Mesendoderm (in vitro differentiated cells): ENCODE measurements around the gene BAG2.
A peak's percentile ranks its signal among the peaks of the same experiment; 100 is the strongest.

Experiments
- DNase-seq: peaks from one replicate; pipeline ENCODE4 v3.0.0; 2013
- H2AK5ac ChIP-seq: 2 replicates; pipeline ENCODE4 v1.6.1; 2013; ENCODE audit warnings: low read length, inconsistent platforms
- H2BK120ac ChIP-seq: 2 replicates; pipeline ENCODE4 v1.6.1; 2013; ENCODE audit warnings: low read depth, mild to moderate bottlenecking, low read length, moderate library complexity, mixed read lengths
- H2BK15ac ChIP-seq: replicated peaks from 2 replicates; pipeline ENCODE4 v1.6.1; 2013; ENCODE audit warnings: low read depth, mild to moderate bottlenecking, moderate library complexity
- H2BK5ac ChIP-seq: 2 replicates; pipeline ENCODE4 v1.6.1; 2013; ENCODE audit warnings: low read length, inconsistent platforms
- H3K18ac ChIP-seq: 2 replicates; pipeline ENCODE4 v1.6.1; 2013; ENCODE audit warnings: mild to moderate bottlenecking, low read length, mixed read lengths
- H3K23ac ChIP-seq: one replicate; pipeline ENCODE4 v1.6.1; 2013; ENCODE audit warnings: low read length
- H3K27ac ChIP-seq: 2 replicates; pipeline ENCODE4 v1.5.1; 2013; ENCODE audit warnings: low read depth, mild to moderate bottlenecking, inconsistent platforms, low read length, moderate library complexity
- H3K27me3 ChIP-seq: 2 replicates; pipeline ENCODE4 v1.6.1; 2013; ENCODE audit warnings: low read length, control low read depth, mild to moderate bottlenecking, inconsistent platforms; ENCODE audit not compliant: insufficient read depth, poor library complexity
- H3K36me3 ChIP-seq: 2 replicates; pipeline ENCODE4 v1.6.1; 2013; ENCODE audit warnings: low read length, inconsistent platforms; ENCODE audit not compliant: control insufficient read depth, insufficient read depth
- H3K4ac ChIP-seq: one replicate; pipeline ENCODE4 v1.6.1; 2013; ENCODE audit warnings: low read depth, mild to moderate bottlenecking, low read length, moderate library complexity
- H3K4me1 ChIP-seq: 2 replicates; pipeline ENCODE4 v1.6.1; 2013; ENCODE audit warnings: low read depth, low read length, inconsistent platforms; ENCODE audit not compliant: control insufficient read depth
- H3K4me2 ChIP-seq: 2 replicates; pipeline ENCODE4 v1.6.1; 2013; ENCODE audit warnings: low read length
- H3K4me3 ChIP-seq: 2 replicates; pipeline ENCODE4 v1.5.1; 2013; ENCODE audit warnings: mild to moderate bottlenecking, low read length
- H3K56ac ChIP-seq: one replicate; pipeline ENCODE4 v1.6.1; 2013; ENCODE audit warnings: low read length
- H3K79me1 ChIP-seq: 2 replicates; pipeline ENCODE4 v1.6.1; 2013; ENCODE audit warnings: low read length, inconsistent platforms
- H3K79me2 ChIP-seq: 2 replicates; pipeline ENCODE4 v1.6.1; 2013; ENCODE audit warnings: mild to moderate bottlenecking, low read length; ENCODE audit not compliant: control insufficient read depth, insufficient read depth
- H3K9ac ChIP-seq: 2 replicates; pipeline ENCODE4 v1.6.1; 2013; ENCODE audit warnings: low read length, inconsistent platforms
- H4K5ac ChIP-seq: one replicate; pipeline ENCODE4 v1.6.1; 2013; ENCODE audit warnings: low read length
- H4K8ac ChIP-seq: one replicate; pipeline ENCODE4 v1.6.1; 2013; ENCODE audit warnings: low read depth, mild to moderate bottlenecking, control low read depth, low read length, moderate library complexity
- WGBS: extraction: QIAGEN DNeasy Blood & Tissue Kit; methylation state at CpG from one replicate; pipeline ENCODE4 v1.1.7; 2013; ENCODE audit warnings: low lambda C conversion rate, missing lambda C conversion rate; ENCODE audit not compliant: insufficient coverage; ENCODE audit errors: extremely low coverage; 5-methylcytosine and 5-hydroxymethylcytosine counted together

The BAG2 gene

DNA sequence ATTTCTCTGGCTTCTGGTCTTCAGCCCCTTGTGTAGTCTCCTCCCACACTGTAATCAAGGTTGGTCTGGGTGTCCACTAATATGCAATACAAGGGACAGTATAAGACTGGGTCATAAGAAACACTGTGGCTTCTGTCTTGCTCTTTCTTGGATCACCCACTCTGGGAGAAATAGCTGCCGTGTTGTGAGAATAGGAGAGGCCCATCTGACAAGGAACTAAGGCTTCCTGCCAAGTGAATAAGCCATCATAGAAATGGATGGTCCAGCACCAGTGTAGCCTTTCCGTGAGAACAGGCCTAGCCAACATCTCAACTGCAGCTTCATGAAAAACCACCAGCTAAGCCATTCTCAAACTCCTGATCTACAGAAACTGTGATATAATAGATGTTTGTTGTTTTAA lies 23.3 kb downstream of the BAG2 start:
- Histone ChIP-seq H3K27me3 (no peaks in the 10 kb centered on the region), H3K36me3 (no peaks in the 10 kb centered on the region), H3K27ac (no peak overlapping the region), H3K79me2 (no peaks in the 10 kb centered on the region), H3K4me1 (peaks cover 2% of the 10 kb centered on the region), H3K18ac (no peak overlapping the region), H3K56ac (no peak overlapping the region), H3K9ac (no peak overlapping the region), H2BK120ac (no peak overlapping the region), H4K5ac (no peak overlapping the region), H3K79me1 (peaks cover 2% of the 10 kb centered on the region), H3K23ac (no peak overlapping the region), H3K4ac (no peak overlapping the region), H2BK15ac (no peak overlapping the region), H3K4me2 (no peak overlapping the region), H2AK5ac (no peak overlapping the region), H2BK5ac (no peak overlapping the region), H3K4me3 (no peak overlapping the region), H4K8ac (no peak overlapping the region)
- WGBS: no CpG with 5 or more reads among the region's 2 CpGs
- DNase-seq: no peak

DNA sequence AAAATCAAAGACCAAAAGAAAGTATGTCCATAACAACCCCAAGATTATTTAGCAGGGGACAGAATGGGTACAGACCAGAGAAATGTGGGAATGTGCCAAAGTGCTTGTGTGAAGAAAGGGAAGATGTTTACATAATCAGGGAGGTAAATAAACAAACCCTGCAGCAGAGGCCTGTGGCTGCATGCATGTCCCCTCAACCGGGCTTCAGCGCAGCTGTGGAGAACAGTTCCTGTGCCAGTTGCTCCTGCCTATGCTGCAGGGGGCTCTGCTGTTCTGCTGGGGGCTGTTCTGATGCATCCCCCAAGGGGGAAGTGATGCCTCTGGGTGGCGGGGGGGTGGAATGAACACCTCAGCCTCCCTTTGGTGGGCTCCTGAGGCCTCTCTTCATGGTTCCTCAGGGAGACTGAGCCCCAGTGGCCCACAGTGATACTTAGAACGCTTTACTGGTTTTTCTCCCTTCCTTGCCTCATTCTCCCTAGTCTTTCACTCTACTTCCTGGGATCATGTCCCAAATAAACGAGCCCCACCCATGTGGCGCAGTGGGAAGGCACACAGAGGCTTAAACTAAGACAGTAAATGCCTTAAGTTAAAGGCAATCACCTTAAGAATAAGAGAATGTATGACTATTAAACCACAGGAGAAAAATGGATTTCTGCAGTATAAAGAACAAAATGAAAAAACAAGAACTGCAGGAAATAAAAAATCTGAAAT lies 27.0 kb downstream of the BAG2 start:
- no peak overlapping the region for H3K18ac ChIP-seq
- no peak overlapping the region for H3K56ac ChIP-seq
- no peak overlapping the region for H3K9ac ChIP-seq
- no peak overlapping the region for H3K27ac ChIP-seq
- H3K4ac ChIP-seq: no peak overlapping the region
- H3K79me1 ChIP-seq: peaks cover 7% of the 10 kb centered on the region
- H3K36me3 ChIP-seq: no peaks in the 10 kb centered on the region
- peak; percentile 36 for DNase-seq
- peaks cover 2% of the 10 kb centered on the region for H3K79me2 ChIP-seq
- no peaks in the 10 kb centered on the region for H3K27me3 ChIP-seq
- H3K23ac ChIP-seq: peak overlapping the region; percentile 18
- H4K5ac ChIP-seq: no peak overlapping the region
- WGBS: no CpG with 5 or more reads among the region's 6 CpGs
- H2BK15ac ChIP-seq: no peak overlapping the region
- H2BK5ac ChIP-seq: no peak overlapping the region
- no peak overlapping the region for H2AK5ac ChIP-seq
- H2BK120ac ChIP-seq: no peak overlapping the region
- H3K4me1 ChIP-seq: peaks cover 2% of the 10 kb centered on the region
- no peak overlapping the region for H3K4me2 ChIP-seq
- no peak overlapping the region for H4K8ac ChIP-seq
- no peak overlapping the region for H3K4me3 ChIP-seq

DNA sequence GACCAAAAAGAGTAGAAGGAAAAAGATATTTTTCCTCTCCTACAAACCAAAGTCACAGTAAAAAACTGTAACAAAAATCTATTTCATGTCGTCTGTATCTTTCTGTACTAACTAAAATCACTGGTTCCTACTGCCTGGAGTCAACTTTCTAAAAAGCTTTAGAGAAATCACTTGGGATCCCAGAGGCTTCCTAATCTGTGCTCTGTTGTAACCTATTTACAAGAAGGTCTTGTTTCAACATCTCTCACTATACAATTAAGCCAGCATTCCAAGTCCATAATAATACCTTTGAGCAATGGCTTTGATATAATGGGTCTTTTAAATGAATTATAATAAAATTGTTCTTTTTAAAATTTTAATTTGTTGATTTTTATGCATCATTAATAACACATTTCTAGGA lies 29.6 kb downstream of the BAG2 start:
- no peak overlapping the region for H4K8ac ChIP-seq
- H3K27me3 ChIP-seq: no peaks in the 10 kb centered on the region
- H3K56ac ChIP-seq: no peak overlapping the region
- H3K4me1 ChIP-seq: peaks cover 2% of the 10 kb centered on the region
- peaks cover 12% of the 10 kb centered on the region for H3K79me1 ChIP-seq
- H2BK15ac ChIP-seq: no peak overlapping the region
- no peak overlapping the region for H3K4me2 ChIP-seq
- peaks cover 2% of the 10 kb centered on the region for H3K79me2 ChIP-seq
- no peak overlapping the region for H3K4me3 ChIP-seq
- H4K5ac ChIP-seq: no peak overlapping the region
- no peak overlapping the region for H2BK120ac ChIP-seq
- no peak overlapping the region for H3K23ac ChIP-seq
- WGBS: no CpG with 5 or more reads among the region's 1 CpG
- no peak overlapping the region for H2AK5ac ChIP-seq
- H3K27ac ChIP-seq: no peak overlapping the region
- no peak overlapping the region for H3K4ac ChIP-seq
- no peaks in the 10 kb centered on the region for H3K36me3 ChIP-seq
- no peak overlapping the region for H3K9ac ChIP-seq
- no peak overlapping the region for H3K18ac ChIP-seq
- DNase-seq: no peak
- no peak overlapping the region for H2BK5ac ChIP-seq

DNA sequence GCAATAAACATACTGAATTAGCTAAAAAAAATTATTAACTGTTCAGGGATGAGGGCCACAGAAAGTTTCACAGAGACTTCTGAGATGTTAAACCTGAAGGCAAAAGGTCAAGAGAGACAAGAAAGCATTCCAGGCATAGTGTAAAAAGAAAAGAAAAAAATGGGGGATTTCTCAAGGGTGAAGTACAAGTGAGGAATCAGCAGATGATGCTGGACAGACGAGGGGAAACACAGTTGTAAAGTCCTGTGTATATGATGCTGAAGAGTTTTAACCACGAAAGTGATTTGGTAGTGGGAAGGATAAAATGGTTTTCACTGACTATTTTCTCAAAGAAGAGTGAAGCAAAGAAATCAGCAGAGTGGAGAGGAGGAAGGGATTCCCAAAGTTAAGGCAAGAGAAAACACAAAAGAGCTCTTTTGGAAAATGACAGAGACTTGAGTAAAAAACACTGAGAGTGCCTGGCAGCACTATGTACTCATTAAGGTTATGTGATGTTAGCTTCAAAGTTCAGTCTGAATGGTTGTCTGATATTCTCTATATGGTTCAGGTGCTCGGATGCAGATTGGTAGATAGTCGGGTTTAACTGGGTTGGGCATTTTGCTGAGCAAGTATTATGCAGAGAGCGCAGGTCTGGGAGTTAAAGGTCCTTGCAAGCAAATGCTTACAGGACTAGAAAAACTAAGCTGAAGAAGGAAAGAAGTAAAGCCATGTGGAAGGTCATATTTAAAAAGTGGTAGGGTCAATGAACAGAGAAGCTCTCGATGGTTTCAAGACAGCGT lies 33.6 kb downstream of the BAG2 start:
- peak; percentile 10 for DNase-seq

DNA sequence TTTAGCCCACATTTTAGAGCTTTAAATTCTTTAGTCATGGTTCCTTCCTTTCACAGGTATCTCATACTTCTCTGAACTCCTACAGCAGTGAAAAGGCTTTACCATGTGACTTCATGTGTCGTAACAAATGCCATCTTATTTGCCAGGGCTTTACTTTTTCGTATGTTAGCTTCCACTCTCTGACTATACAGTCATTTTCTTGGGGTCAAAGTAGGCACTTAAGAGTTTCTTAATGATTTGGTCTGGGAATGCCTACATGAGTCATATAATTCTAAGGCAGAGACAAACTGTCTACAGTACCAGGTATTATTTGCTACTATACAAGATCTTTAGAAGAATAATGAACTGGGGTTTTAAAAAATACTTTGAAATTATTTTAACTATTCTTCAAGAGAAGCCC lies 35.0 kb downstream of the BAG2 start:
- no peak overlapping the region for H3K4ac ChIP-seq
- H3K79me1 ChIP-seq: peaks cover 11% of the 10 kb centered on the region
- H3K79me2 ChIP-seq: peaks cover 5% of the 10 kb centered on the region
- no peak overlapping the region for H3K9ac ChIP-seq
- no peak overlapping the region for H3K18ac ChIP-seq
- no peak overlapping the region for H3K56ac ChIP-seq
- no peak overlapping the region for H4K5ac ChIP-seq
- DNase-seq: peak; percentile 9
- WGBS: no CpG with 5 or more reads among the region's 2 CpGs
- H3K4me1 ChIP-seq: no peaks in the 10 kb centered on the region
- H3K36me3 ChIP-seq: no peaks in the 10 kb centered on the region
- H3K27me3 ChIP-seq: no peaks in the 10 kb centered on the region
- H3K27ac ChIP-seq: no peak overlapping the region
- H3K23ac ChIP-seq: no peak overlapping the region
- H4K8ac ChIP-seq: no peak overlapping the region
- H3K4me2 ChIP-seq: no peak overlapping the region
- no peak overlapping the region for H2AK5ac ChIP-seq
- no peak overlapping the region for H2BK120ac ChIP-seq
- H2BK5ac ChIP-seq: no peak overlapping the region
- H2BK15ac ChIP-seq: no peak overlapping the region
- H3K4me3 ChIP-seq: no peak overlapping the region

More for the DNA sequence above, 33.6 kb downstream of the BAG2 start:
- no peaks in the 10 kb centered on the region for H3K27me3 ChIP-seq
- no peak overlapping the region for H3K4me3 ChIP-seq
- no peak overlapping the region for H3K18ac ChIP-seq
- H3K27ac ChIP-seq: no peak overlapping the region
- no peak overlapping the region for H4K5ac ChIP-seq
- H3K36me3 ChIP-seq: no peaks in the 10 kb centered on the region
- no peak overlapping the region for H3K23ac ChIP-seq
- no CpG with 5 or more reads among the region's 7 CpGs for WGBS
- no peak overlapping the region for H3K9ac ChIP-seq
- no peaks in the 10 kb centered on the region for H3K4me1 ChIP-seq
- no peak overlapping the region for H3K56ac ChIP-seq
- no peak overlapping the region for H4K8ac ChIP-seq
- no peak overlapping the region for H2BK120ac ChIP-seq
- no peak overlapping the region for H2BK15ac ChIP-seq
- H3K79me2 ChIP-seq: peaks cover 2% of the 10 kb centered on the region
- peaks cover 9% of the 10 kb centered on the region for H3K79me1 ChIP-seq
- H2AK5ac ChIP-seq: no peak overlapping the region
- no peak overlapping the region for H3K4ac ChIP-seq
- H2BK5ac ChIP-seq: no peak overlapping the region
- H3K4me2 ChIP-seq: no peak overlapping the region
